ENCODE results near the gene SIVA1. TPM values are rescaled to one million over a fixed set of nuclear protein-coding genes. Genes with fewer than 3 reads are reported as not detected.

SIVA1 gene
- polyA plus RNA-seq (ENCODE audit: insufficient read length in 4 of 4): 100 to 1,000 TPM in 1 of 4 donors, 10 to 100 TPM in 3; 52.6 to 110 (median 81.4) TPM

- DNase-seq (ENCODE audit: low read depth in 4 of 4, low spot score in 2 of 4): peak; percentile 92 to 99 (median 98)
Measured at GRCh38 chr14:104752735-104753527, at the start of gene SIVA1. TSS of gene SIVA1 (plus strand) at chr14:104753147. CDS start at chr14:104753202, 55 bp downstream.

GRCh38 chr14:104703269-104703668 lies 49.7 kb upstream of the SIVA1 start:
- no peak for DNase-seq (ENCODE audit: low read depth in 4 of 4, low spot score in 2 of 4)

GRCh38 chr14:104704252-104704651 lies 48.7 kb upstream of the SIVA1 start:
- no peak for DNase-seq (ENCODE audit: low read depth in 4 of 4, low spot score in 2 of 4)

- DNase-seq (ENCODE audit: low read depth in 4 of 4, low spot score in 2 of 4): no peak
Measured at GRCh38 chr14:104705340-104706047, 47.5 kb upstream of the SIVA1 start.

GRCh38 chr14:104706733-104707607 lies 46.0 kb upstream of the SIVA1 start:
- DNase-seq (ENCODE audit: low read depth in 4 of 4, low spot score in 2 of 4): no peak

- no peak for DNase-seq (ENCODE audit: low read depth in 4 of 4, low spot score in 2 of 4)
Measured at GRCh38 chr14:104707608-104708595, 45.0 kb upstream of the SIVA1 start.

GRCh38 chr14:104708606-104709268 lies 44.2 kb upstream of the SIVA1 start:
- DNase-seq (ENCODE audit: low read depth in 4 of 4, low spot score in 2 of 4): peak in 1 of 4 donors; percentile 55

GRCh38 chr14:104709387-104710039 lies 43.4 kb upstream of the SIVA1 start:
- DNase-seq (ENCODE audit: low read depth in 4 of 4, low spot score in 2 of 4): no peak

GRCh38 chr14:104710071-104710735 lies 42.7 kb upstream of the SIVA1 start:
- no peak for DNase-seq (ENCODE audit: low read depth in 4 of 4, low spot score in 2 of 4)

GRCh38 chr14:104712881-104713734 lies 39.8 kb upstream of the SIVA1 start:
- DNase-seq (ENCODE audit: low read depth in 4 of 4, low spot score in 2 of 4): no peak

- DNase-seq (ENCODE audit: low read depth in 4 of 4, low spot score in 2 of 4): no peak
Measured at GRCh38 chr14:104714066-104714465, 38.9 kb upstream of the SIVA1 start.

- no peak for DNase-seq (ENCODE audit: low read depth in 4 of 4, low spot score in 2 of 4)
Measured at GRCh38 chr14:104714681-104715080, 38.3 kb upstream of the SIVA1 start.

GRCh38 chr14:104715416-104715815 lies 37.5 kb upstream of the SIVA1 start:
- no peak for DNase-seq (ENCODE audit: low read depth in 4 of 4, low spot score in 2 of 4)

GRCh38 chr14:104715871-104716270 lies 37.1 kb upstream of the SIVA1 start:
- DNase-seq (ENCODE audit: low read depth in 4 of 4, low spot score in 2 of 4): no peak

GRCh38 chr14:104717137-104717536 lies 35.8 kb upstream of the SIVA1 start:
- DNase-seq (ENCODE audit: low read depth in 4 of 4, low spot score in 2 of 4): no peak

- DNase-seq (ENCODE audit: low read depth in 4 of 4, low spot score in 2 of 4): no peak
Measured at GRCh38 chr14:104717646-104718045, 35.3 kb upstream of the SIVA1 start.

- no peak for DNase-seq (ENCODE audit: low read depth in 4 of 4, low spot score in 2 of 4)
Measured at GRCh38 chr14:104718147-104718546, 34.8 kb upstream of the SIVA1 start.
